Keratinocyte (primary cell): ENCODE results near the gene FGGY. TPM values are rescaled to one million over a fixed set of nuclear protein-coding genes. Genes with fewer than 3 reads are reported as not detected.

Experiments used
- DNase-seq: peaks from one replicate; pipeline ENCODE4 v3.0.0-alpha.2; 2011; ENCODE audit warnings: low read depth, missing footprints, low spot score
- FAIRE-seq: peaks from 2 replicates; lab custom pipeline; 2011; peaks lifted over from hg19 to GRCh38; lab: Jason Lieb, UNC
- H2AFZ ChIP-seq: 2 replicates; pipeline ENCODE4 v1.6.0; 2012; ENCODE audit warnings: low read length, control low read depth, inconsistent platforms; ENCODE audit not compliant: control insufficient read depth
- H3K27ac ChIP-seq: 2 replicates; pipeline ENCODE4 v1.5.1; 2011; ENCODE audit warnings: low read length; ENCODE audit not compliant: control insufficient read depth, insufficient read depth
- H3K27me3 ChIP-seq: 3 replicates; pipeline ENCODE4 v1.6.0; 2011; ENCODE audit warnings: low read length; ENCODE audit not compliant: control insufficient read depth, insufficient read depth; ENCODE audit errors: extremely low read depth
- H3K36me3 ChIP-seq, 2 experiments: 2 replicates in 1 of 2; 3 replicates in 1 of 2; pipeline ENCODE4 v1.5.1; 2011; ENCODE audit warnings: low read length in 2 of 2, mild to moderate bottlenecking in 1 of 2; ENCODE audit not compliant: control insufficient read depth in 2 of 2, insufficient read depth in 2 of 2; ENCODE audit errors: extremely low read depth in 1 of 2
- H3K4me1 ChIP-seq: 3 replicates; pipeline ENCODE4 v1.5.1; 2011; ENCODE audit warnings: low read length; ENCODE audit not compliant: control insufficient read depth, insufficient read depth; ENCODE audit errors: extremely low read depth
- H3K4me2 ChIP-seq: 3 replicates; pipeline ENCODE4 v1.6.0; 2011; ENCODE audit warnings: low read depth, low read length; ENCODE audit not compliant: control insufficient read depth, insufficient read depth; ENCODE audit errors: extremely low read depth
- H3K4me3 ChIP-seq, 3 experiments: fragments of 200-600 bp in 1 of 3; sonication (generic) in 1 of 3; 2 replicates in 2 of 3; 3 replicates in 1 of 3; pipeline ENCODE4 v1.5.1; 2011 to 2016; ENCODE audit warnings: low read length in 3 of 3, mild to moderate bottlenecking in 3 of 3, control low read depth in 2 of 3, inconsistent platforms in 1 of 3, low read depth in 1 of 3, mixed read lengths in 1 of 3, mixed run types in 1 of 3, moderate library complexity in 1 of 3; ENCODE audit not compliant: control insufficient read depth in 2 of 3, insufficient read depth in 2 of 3; ENCODE audit errors: extremely low read depth in 1 of 3
- H3K79me2 ChIP-seq: 2 replicates; pipeline ENCODE4 v1.6.0; 2012; ENCODE audit warnings: low read length; ENCODE audit not compliant: control insufficient read depth, insufficient read depth
- H3K9ac ChIP-seq: 3 replicates; pipeline ENCODE4 v1.6.0; 2011; ENCODE audit warnings: low read length; ENCODE audit not compliant: control insufficient read depth, insufficient read depth; ENCODE audit errors: extremely low read depth
- H3K9me1 ChIP-seq: 3 replicates; pipeline ENCODE4 v1.6.0; 2011; ENCODE audit warnings: low read length; ENCODE audit not compliant: control insufficient read depth, insufficient read depth; ENCODE audit errors: extremely low read depth
- H3K9me3 ChIP-seq: 2 replicates; pipeline ENCODE4 v1.5.1; 2012; ENCODE audit warnings: low read depth, low read length; ENCODE audit not compliant: control insufficient read depth
- H4K20me1 ChIP-seq: 3 replicates; pipeline ENCODE4 v1.6.0; 2011; ENCODE audit warnings: low read length; ENCODE audit not compliant: control insufficient read depth, insufficient read depth; ENCODE audit errors: extremely low read depth
- EZH2 ChIP-seq: IDR thresholded peaks from one replicate; pipeline ENCODE4 v1.6.1; 2012; ENCODE audit warnings: inconsistent platforms, mild to moderate bottlenecking, low read length, moderate library complexity
- dilution Hi-C: fragments of 300-500 bp; cut with MboI; formaldehyde crosslinking; loops from one replicate; pipeline ENCODE4 v1.7.0; 2020; ENCODE audit warnings: low sequenced_read_pairs; ENCODE audit not compliant: extremely low pct_ligation_motif_present
- polyA plus RNA-seq, 5 experiments: library from polyadenylated mRNA; depleted of rRNA in 3 of 5; stranded (reverse) in 3 of 5; stranded (forward) in 1 of 5; unstranded in 1 of 5; fragments of >200 nt; gene quantifications; 1 replicate in 1 of 5; 2 replicates in 3 of 5; 3 replicates in 1 of 5; pipeline versions ENCODE4 v1.2.1 to v1.2.3, GENCODE V29; 2011 to 2012; ENCODE audit warnings: missing spikeins in 2 of 5, low read depth in 1 of 5, low replicate concordance in 1 of 5
- TF ChIP-seq, protein P1 (sequence below), 3 experiments: IDR thresholded peaks in 1 of 3; conservative IDR thresholded peaks in 1 of 3; optimal IDR thresholded peaks in 1 of 3; 2 replicates in 2 of 3; 3 replicates in 1 of 3; pipeline versions ENCODE3 to v1.5.1; 2011; ENCODE audit warnings: low read length in 3 of 3, mild to moderate bottlenecking in 3 of 3, moderate library complexity in 2 of 3, control low read depth in 1 of 3, inconsistent platforms in 1 of 3; ENCODE audit not compliant: insufficient read depth in 2 of 3; ENCODE audit errors: extremely low read depth in 1 of 3

FGGY gene
- polyA plus RNA-seq, 1 donor (not counting 4 experiments of a cell fraction or from before 2014, with no cell fraction given), result 16.6 TPM

DNA sequence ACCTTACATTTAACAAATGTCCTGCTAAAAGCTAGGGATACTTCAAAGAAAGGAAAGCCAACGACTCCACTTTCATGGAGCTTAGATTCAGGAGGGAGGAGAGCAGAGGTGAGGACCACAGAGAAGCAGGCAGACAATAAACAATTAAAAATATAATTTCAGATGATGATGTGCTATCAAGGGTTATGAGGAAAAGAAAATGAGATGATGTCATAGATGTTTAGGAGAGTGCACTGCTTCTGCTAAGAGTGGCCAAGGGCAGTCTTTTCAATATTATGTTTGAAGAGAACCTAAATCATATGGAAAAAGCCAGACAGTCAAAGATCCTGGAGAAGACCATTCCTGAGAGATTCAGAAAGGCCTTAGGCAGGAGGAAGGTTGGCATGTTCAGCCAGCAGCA, 451.2 kb downstream of the FGGY start:
- FAIRE-seq, result no peak
- H3K4me1 ChIP-seq, result peaks cover 18% of the 10 kb centered on the region

DNA sequence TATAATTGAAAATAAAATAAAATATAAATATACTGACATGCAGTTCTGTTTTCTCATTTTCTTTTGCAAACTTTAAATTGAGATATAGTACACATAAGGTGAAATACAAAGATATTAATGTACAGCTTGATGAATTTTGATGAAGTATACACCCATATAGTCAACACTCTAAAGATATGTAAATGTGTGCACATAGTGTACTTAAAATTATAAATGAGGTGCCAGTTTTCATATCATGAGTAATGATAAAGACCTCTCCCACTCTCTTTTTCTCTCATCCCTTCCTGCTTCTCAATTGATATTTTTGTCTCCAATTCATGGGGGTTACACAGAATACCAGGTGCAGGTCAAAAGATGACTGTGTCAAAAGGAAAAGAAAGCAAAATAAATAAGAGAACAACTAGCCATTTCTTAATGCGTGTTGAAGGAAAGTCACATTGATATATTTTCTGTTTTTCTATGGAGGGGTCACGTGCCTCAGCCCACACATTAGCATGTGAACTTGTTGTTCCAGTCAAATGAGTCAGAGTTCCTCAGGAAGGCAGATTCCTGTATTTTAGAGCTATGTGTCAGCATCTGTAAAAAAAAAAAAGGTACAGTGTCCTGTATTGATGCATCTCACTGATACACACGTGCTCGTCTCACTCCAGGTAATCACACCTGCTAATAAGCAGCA, 453.6 kb downstream of the FGGY start:
- TF ChIP-seq EZH2, result no peak
- TF ChIP-seq, protein P1, sequence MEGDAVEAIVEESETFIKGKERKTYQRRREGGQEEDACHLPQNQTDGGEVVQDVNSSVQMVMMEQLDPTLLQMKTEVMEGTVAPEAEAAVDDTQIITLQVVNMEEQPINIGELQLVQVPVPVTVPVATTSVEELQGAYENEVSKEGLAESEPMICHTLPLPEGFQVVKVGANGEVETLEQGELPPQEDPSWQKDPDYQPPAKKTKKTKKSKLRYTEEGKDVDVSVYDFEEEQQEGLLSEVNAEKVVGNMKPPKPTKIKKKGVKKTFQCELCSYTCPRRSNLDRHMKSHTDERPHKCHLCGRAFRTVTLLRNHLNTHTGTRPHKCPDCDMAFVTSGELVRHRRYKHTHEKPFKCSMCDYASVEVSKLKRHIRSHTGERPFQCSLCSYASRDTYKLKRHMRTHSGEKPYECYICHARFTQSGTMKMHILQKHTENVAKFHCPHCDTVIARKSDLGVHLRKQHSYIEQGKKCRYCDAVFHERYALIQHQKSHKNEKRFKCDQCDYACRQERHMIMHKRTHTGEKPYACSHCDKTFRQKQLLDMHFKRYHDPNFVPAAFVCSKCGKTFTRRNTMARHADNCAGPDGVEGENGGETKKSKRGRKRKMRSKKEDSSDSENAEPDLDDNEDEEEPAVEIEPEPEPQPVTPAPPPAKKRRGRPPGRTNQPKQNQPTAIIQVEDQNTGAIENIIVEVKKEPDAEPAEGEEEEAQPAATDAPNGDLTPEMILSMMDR (optimal IDR thresholded peaks at IDR 0.05 in 1 of 3, IDR thresholded peaks at IDR 0.05 in 1 of 3, conservative IDR thresholded peaks at IDR 0.05 in 1 of 3; ENCODE audit: extremely low read depth in 1 of 3, insufficient read depth in 2 of 3, low read length in 3 of 3), result no peak
- H3K4me2 ChIP-seq, result peak overlapping the region; percentile 49
- H3K9ac ChIP-seq, result peak overlapping the region; percentile 31
- no peaks in the 10 kb centered on the region for H3K9me1 ChIP-seq
- no peak overlapping the region for H2AFZ ChIP-seq
- peaks cover 18% of the 10 kb centered on the region for H3K4me1 ChIP-seq
- H3K4me3 ChIP-seq, result no peak overlapping the region
- DNase-seq (peak; percentile 75), FAIRE-seq (peak; percentile 96)
- no peaks in the 10 kb centered on the region for H3K79me2 ChIP-seq
- H3K27ac ChIP-seq, result peak overlapping the region; percentile 79
- H3K27me3 ChIP-seq, result no peaks in the 10 kb centered on the region
- dilution Hi-C loops, result no loop called here
- H3K9me3 ChIP-seq, result no peaks in the 10 kb centered on the region
- no peaks in the 10 kb centered on the region for H4K20me1 ChIP-seq
- no peaks in the 10 kb centered on the region for H3K36me3 ChIP-seq

More for the DNA sequence above, 451.2 kb downstream of the FGGY start:
- Histone ChIP-seq H3K9me3 (no peaks in the 10 kb centered on the region), H3K9me1 (no peaks in the 10 kb centered on the region), H4K20me1 (no peaks in the 10 kb centered on the region), H3K79me2 (no peaks in the 10 kb centered on the region), H3K4me2 (no peak overlapping the region), H3K27ac (no peak overlapping the region), H3K9ac (no peak overlapping the region), H3K27me3 (no peaks in the 10 kb centered on the region), H3K36me3 (no peaks in the 10 kb centered on the region), H3K4me3 (no peak overlapping the region), H2AFZ (no peak overlapping the region)
- TF ChIP-seq, protein P1 (optimal IDR thresholded peaks at IDR 0.05 in 1 of 3, IDR thresholded peaks at IDR 0.05 in 1 of 3, conservative IDR thresholded peaks at IDR 0.05 in 1 of 3; ENCODE audit: extremely low read depth in 1 of 3, insufficient read depth in 2 of 3, low read length in 3 of 3), result no peak
- no peak for TF ChIP-seq EZH2
- DNase-seq, result no peak
- dilution Hi-C loops, result no loop called here
